Measurements from ENCODE around the gene XRCC2.

Gene XRCC2

DNA sequence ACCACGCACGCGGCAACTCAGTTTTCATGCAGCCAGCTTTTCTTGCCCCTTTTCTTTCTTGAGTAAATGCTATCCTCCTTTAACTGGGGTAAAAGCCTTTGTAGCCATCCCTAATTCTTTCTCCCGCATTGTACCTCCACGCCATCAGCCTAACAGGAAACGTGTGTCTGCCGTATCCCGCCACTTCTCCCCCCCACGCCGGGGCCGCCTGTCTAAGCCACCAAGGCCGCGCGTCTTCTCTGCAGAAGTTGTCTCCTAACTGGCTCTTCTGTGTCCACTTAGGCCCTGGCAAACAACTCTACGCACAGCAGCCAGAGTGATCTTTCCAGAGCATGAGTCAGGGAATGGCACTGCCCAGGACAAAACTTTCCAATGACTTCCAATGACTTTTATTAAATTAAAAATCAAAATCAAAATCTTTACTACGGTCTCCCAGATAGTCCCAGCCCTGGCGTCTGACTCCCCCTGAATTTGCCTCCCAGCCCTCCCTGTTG, 74.6 kb downstream of the XRCC2 start:
- H3K27ac ChIP-seq: no peak overlapping the region
- no peak for TF ChIP-seq CTCF (conservative IDR thresholded peaks at IDR 0.05; ENCODE audit: low read depth)
- no peak for DNase-seq (ENCODE audit: low spot score)
- ChIA-PET POLR2A (ENCODE audit: low non-redundant PET) (no interaction called here), CTCF (no interaction called here)

GRCh38 chr7:152600266-152600665, 75.7 kb downstream of the XRCC2 start:
- ChIA-PET CTCF (no interaction called here), POLR2A (ENCODE audit: low non-redundant PET) (no interaction called here)
- no peak for DNase-seq (ENCODE audit: low spot score)
- TF ChIP-seq CTCF (conservative IDR thresholded peaks at IDR 0.05; ENCODE audit: low read depth): no peak
- H3K27ac ChIP-seq: no peak overlapping the region

- H3K27ac ChIP-seq: no peak overlapping the region
- DNase-seq (ENCODE audit: low spot score): no peak
- POLR2A ChIA-PET (ENCODE audit: low non-redundant PET): no interaction called here
- CTCF ChIA-PET: no interaction called here
- no peak for TF ChIP-seq CTCF (conservative IDR thresholded peaks at IDR 0.05; ENCODE audit: low read depth)
These were observed 78.4 kb downstream of the XRCC2 start for GRCh38 chr7:152597507-152597906.

GRCh38 chr7:152596824-152597223, 79.1 kb downstream of the XRCC2 start:
- no peak for TF ChIP-seq CTCF (conservative IDR thresholded peaks at IDR 0.05; ENCODE audit: low read depth)
- no peak for DNase-seq (ENCODE audit: low spot score)
- ChIA-PET POLR2A (ENCODE audit: low non-redundant PET) (no interaction called here), CTCF (interaction anchor here (0.6 kb wide), 1 partner anchor 257 kb away, joined by 4 read pairs; no protein-coding TSS in a partner anchor)
- H3K27ac ChIP-seq: no peak overlapping the region
